Measurements from ENCODE around the gene ANKRD29.

ANKRD29 gene

DNA sequence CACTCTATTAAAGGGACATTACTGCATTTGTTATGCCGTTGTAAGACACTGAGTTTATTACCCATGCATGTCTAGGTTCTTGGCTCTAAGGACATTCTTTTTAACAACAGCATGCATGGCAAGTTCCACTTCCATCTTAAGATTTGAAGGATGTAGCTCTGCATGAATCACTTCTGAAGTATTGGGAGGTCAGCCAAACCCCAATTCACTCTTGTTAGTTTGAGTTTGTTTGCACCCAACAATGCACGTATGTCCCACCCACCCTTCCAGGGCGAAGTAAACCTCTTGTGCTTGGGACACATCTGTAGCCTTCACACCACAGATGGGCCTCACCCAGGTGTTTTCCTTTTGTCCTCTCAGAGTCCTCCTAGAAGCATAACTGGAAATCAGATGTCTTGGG lies 21.0 kb upstream of the ANKRD29 start:
- no peak for DNase-seq

- DNase-seq, result no peak
Measured at GRCh38 chr18:23683155-23683554, 20.4 kb upstream of the ANKRD29 start.

- no peak for DNase-seq
Measured at GRCh38 chr18:23682472-23682871, 19.8 kb upstream of the ANKRD29 start.

DNA sequence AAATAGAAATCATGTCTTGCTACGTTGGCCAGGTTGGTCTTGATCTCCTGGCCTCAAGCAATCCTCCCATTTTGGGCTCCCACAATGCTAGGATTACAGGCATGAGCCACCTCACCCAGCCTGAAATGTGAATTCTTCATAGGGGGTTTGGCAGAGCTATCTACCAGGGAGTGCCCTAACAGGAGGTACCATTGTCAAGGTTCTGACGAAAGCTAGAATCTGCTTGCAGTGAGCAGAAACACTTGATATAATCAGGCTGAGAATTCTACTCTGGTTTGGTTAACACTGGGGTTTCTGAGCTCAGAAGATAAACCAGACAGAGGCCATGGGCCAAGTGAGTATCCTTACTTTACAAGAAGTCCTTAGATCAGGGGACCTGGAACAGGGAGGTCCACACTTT lies 19.3 kb upstream of the ANKRD29 start:
- DNase-seq, result no peak

- no peak for DNase-seq
Measured at GRCh38 chr18:23675896-23676295, 13.2 kb upstream of the ANKRD29 start.

DNA sequence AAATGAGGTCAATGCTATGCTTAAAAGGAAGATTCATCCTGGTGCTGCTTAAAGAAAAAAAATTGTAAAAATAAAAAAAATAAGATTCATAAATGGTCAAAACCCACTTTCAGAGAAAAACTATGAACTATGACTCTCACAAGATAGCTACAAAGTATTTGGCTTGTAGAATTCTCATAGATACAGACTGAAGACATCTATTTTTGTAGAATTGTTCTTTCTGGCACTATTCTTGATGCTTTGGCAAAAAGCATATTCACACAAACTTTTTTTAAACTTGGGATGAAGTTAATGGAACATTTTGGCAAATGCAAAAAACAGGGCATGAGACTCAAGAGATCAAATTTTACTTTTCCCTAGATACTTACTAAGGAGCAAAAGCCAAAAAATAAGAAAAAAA lies 12.5 kb upstream of the ANKRD29 start:
- no peak for DNase-seq

DNA sequence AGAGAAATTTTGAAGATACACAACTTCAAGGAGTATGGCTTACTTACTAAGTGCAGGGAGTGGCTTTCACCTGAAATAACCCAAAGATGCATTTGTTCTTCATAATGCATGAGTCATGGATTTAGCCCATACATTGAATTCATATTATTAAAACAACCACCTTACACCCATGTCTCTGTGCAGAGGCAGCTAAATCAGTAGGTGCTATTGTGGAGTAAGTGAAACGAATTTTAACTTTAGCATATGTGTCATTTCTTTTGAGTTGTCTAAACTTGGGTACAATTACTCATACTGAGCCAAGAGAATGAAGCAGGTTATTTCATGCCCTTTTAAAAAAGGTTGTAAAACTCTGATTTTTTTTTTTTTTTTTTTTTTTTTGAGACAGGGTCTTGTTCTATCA lies 11.0 kb upstream of the ANKRD29 start:
- no peak for DNase-seq

GRCh38 chr18:23671564-23671963 lies 8.9 kb upstream of the ANKRD29 start:
- no peak for DNase-seq

DNA sequence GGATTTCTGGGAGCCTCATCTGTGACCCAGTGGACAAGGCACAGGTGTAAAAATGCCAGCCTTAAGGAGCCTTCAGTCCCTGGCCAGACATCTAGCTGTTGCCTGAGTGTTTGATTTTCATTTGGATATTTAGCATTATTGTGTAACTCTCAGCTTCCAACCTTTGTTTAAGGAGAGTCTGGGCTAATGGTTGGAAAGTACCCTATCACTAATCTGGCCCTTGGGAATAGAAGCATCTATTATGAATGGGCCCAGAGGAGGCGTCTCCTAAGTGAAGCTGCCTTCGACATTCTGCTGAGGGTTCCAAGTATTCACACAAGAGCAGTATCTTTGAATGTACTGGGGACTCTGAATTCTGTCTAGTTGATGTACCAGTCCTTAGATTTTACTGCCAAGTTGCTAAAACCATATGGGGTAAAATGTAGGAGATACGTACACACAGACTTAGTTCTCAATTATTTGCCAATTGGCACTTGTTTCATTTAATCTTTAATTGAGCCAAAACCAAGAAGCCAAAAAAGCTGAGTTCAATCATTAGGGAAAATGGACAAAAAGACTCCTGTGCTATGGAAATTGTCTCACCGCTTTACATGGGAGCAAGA lies 7.2 kb upstream of the ANKRD29 start:
- no peak for DNase-seq

DNA sequence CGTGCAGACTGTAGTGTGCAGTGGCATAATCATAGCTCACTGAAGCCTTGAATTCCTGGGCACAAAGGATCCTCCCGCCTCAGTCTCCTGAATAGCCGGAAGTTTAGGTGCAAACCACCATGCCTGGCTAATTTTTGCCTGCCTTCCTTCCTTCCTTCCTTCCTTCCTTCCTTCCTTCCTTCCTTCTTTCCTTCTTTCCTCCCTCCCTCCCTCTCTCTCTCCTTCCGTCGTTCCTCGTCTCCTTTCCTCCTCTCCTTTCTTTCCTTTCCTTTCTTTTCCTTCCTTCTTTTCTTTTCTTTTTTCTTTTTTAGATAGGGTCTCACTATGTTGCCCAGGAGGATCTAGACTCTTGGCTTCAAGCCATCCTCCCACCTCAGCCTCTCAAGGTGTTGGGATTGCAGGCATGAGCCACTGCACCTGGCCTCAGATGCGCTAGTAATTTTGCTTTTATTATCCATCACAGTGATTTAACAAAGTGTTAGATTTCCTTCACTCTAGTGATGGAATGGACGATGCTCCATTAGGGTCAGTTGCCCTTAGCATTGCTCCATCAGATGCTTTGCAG lies 6.6 kb upstream of the ANKRD29 start:
- no peak for DNase-seq

- no peak for DNase-seq
Measured at GRCh38 chr18:23668731-23669130, 6.0 kb upstream of the ANKRD29 start.

DNA sequence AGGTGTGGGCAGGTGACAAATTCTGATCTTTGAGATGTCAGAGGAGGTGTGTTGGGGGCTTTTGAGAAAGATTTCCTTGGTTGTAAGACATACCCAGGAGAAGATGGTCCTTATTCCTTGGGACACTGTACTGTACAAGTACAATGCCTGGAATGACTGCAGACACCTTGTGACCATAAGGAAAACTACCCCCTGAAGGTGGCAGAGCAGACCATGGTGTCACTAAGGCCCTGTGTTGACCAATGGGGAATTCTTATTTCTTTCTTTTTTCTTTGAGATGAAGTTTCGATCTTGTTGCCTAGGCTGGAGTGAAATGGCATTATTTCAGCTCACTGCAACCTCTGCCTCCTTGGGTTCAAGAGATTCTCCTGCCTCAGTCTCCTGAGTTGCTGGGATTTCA lies 4.4 kb upstream of the ANKRD29 start:
- DNase-seq, result no peak

DNA sequence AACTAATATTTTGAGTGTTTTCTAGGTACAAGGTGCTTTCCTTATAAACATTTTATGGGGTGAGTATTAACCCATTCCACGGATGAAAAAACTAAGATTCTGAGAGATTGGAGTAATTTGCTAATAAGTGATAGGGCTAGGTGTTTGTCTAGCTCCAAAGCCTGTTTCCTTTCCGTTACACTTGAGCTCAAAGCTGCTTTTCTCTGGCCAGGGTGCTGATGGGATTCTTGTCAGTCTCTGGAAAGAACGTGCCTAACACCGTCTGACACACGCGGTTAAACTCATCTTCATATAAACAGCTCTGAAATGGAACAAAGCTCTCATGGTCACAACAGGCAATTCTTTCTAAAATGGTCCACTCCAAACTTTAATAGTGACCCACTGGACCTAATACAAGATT lies 2.0 kb upstream of the ANKRD29 start:
- DNase-seq, result no peak

DNA sequence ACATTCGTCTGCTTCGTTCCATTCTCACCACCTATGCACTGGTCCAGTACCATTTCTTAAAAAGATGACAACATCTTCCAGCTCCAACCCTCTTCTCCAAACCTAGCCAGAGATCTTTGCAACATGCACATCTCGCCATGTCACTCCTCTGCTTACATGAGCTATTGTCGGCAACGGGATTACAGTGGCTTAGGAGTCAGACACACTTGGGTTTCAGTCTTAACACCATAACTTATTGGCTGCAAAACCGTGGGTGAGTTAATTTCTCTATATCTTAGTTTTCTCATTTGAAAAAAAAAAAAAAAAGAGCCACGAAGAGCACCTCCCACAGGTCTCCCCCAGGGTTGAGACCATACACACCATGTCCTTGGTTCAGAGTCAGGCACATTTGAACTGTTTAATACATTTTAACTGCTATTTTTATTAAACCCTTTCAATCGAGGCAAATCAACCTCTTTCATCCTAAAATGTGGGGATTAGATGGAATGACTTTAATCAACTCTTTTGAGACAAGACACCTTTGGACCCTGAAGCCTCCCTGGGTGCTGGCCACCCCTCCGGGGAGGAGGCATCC lies 889 bp downstream of the ANKRD29 start:
- DNase-seq, result no peak

DNA sequence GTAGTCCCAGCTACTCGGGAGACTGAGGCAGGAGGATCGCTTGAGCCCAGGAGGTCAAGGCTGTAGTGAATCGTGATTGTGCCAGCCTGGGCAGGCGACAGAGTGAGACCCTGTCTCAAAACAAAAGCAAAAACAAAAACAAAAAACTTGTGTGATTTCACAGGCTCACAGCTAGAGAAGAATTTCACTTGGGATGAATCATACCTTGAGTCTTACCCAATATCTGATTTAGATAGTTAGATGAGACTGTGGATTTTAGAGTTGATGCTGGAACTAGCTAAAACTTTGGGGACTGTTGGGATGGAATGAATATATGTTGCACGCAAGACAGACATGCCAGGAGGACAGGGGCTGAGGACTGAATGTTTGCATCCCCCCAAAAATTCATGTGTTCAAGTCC lies 4.4 kb downstream of the ANKRD29 start:
- no peak for DNase-seq

GRCh38 chr18:23652232-23652631 lies 10.5 kb downstream of the ANKRD29 start:
- no peak for DNase-seq

DNA sequence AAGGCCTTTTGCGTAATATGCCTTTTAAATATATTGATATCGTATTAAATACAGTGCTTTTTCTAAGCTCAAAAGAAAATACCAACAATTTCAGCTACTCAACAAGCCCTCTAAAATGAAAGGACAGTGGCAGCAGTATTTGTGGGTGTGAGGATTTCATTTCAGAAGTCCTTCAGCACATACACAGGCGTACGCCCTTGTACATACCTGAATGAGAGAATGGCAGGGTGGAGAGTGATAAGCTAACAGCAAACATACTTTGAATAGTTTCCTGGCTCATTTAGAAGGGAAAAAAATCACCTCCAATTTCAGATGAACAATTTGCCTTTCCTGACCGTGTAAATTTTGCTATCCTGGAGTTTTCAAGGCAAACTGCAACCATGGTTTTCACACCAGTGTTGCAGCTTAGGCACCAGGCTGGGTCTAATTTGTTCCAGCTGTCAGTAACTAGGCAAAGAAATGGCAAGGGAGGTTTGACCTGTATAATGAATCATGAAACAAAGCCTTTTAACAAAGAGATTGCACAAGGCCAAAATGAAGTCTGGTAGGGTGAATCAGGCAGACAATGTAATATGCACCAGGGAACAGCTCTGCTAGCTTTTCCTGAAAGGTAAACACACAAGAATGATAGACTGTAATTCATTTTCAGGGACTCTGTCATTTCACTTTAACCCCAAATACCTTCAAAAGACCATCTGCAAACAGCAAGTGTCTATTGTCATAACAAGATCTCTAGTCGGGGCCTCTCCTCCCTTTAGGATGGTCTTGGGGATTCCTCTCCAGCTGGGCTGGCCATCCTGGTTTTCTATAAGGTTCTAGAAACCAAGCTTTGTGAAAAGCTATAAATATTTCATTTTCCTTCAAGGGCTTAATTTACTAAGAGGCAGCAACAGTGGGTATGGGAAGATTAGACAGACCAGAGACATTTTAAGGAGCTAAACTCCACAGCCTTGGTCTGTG lies 11.5 kb downstream of the ANKRD29 start:
- DNase-seq, result no peak

DNA sequence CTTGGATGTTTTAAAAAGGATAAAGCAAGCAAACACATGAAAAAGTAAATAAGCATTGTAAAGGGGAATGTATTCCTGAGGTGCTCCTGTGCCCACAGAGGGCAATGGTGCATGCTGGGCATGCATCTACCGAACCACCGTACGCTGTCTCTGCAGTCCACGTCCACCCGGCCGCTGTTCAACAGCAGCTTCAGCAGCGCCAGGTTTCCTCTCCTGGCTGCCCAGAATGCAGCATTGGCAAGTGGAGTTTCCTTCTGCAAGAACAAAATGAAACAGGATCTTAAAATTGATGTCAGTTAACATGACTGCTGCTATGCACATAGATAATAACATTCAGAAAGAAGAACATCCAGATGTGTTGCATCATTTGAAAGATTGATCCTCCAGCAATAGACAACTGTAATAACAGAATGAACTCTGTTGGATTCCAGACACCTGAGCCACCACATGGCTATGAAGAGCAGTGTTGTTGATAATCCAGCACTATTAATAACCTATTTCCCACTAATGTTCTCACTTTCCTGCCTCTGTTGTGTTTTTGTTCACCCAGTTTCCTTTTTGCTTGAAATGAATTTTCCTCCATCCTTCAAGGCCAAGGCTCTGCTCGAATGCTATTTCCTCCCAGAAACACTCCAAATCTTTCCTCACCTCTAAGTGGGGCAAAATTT lies 13.6 kb downstream of the ANKRD29 start:
- no peak for DNase-seq

GRCh38 chr18:23648456-23648855 lies 14.3 kb downstream of the ANKRD29 start:
- no peak for DNase-seq

- DNase-seq, result no peak
Measured at GRCh38 chr18:23646282-23646681, 16.4 kb downstream of the ANKRD29 start.

GRCh38 chr18:23645568-23646175 lies 17.0 kb downstream of the ANKRD29 start:
- no peak for DNase-seq

DNA sequence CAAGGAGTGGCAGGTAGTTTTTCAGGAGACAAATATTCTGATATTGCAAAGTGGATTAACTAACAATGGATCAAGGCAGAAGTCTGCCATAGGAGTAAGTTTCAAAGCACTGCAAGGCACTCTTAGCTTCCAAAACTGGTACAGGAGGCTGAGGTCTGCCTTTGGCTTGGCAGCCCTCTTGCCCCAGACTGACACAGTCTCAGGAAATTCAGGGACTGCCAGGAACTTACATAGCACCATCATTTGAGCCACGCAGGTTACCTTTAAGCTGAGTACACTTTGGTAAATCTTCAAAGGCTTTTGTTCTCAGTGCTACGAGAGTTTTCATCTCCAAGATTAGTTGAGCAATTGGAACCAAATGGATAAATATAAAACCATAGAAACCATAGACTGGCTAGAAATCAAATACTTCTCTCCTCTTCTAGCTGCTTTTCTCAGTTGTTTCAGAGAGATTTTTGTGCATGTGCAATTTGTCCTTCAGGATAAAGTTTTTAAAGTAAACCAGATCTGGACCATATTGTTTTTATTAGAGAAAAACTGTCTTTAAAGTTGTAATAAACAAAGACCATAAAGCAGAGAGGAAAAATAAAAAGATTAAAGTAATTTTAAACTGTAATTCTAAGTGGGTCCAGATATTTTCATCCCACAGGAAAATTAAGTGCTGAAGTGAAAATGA lies 18.8 kb downstream of the ANKRD29 start:
- no peak for DNase-seq
